SK-N-MC (cell line): ENCODE measurements around the gene KDM5C.

Source experiments
- DNase-seq: peaks from one replicate; pipeline ENCODE4 v3.0.0-alpha.2; 2011; ENCODE audit warnings: low read depth, low spot score
- H3K27ac ChIP-seq: fragments of 200-600 bp; sonication (generic); 2 replicates; pipeline ENCODE4 v1.5.1; 2016; ENCODE audit warnings: mixed run types
- H3K36me3 ChIP-seq: fragments of 200-600 bp; sonication (generic); 2 replicates; pipeline ENCODE4 v1.6.1; 2017; ENCODE audit warnings: antibody characterized with exemption, low read length, mixed read lengths; ENCODE audit not compliant: insufficient read depth
- H3K4me3 ChIP-seq: fragments of 200-600 bp; sonication (generic); 2 replicates; pipeline ENCODE4 v1.5.1; 2016
- H3K9ac ChIP-seq: fragments of 200-600 bp; sonication (generic); 2 replicates; pipeline ENCODE4 v1.8.0; 2017; ENCODE audit warnings: mixed run types, mixed read lengths; ENCODE audit not compliant: insufficient read length
- H3K9me3 ChIP-seq: fragments of 200-600 bp; sonication (generic); 2 replicates; pipeline ENCODE4 v1.6.1; 2017; ENCODE audit warnings: low read depth, mild to moderate bottlenecking, antibody characterized with exemption, low read length, moderate library complexity, mixed read lengths
- EZH2 ChIP-seq: fragments of 200-600 bp; sonication (generic); IDR thresholded peaks from one replicate; pipeline ENCODE4 v1.6.1; 2017; ENCODE audit warnings: antibody characterized with exemption
- FOXP2 ChIP-seq: optimal IDR thresholded peaks from 2 replicates; pipeline ENCODE3; 2011; ENCODE audit warnings: mild to moderate bottlenecking, moderate library complexity; ENCODE audit not compliant: insufficient read depth; ENCODE audit errors: extremely low read length, control extremely low read depth
- POLR2AphosphoS5 ChIP-seq: IDR thresholded peaks from 2 replicates; pipeline ENCODE4 v1.6.1; 2012; ENCODE audit warnings: mild to moderate bottlenecking, low read depth, low read length, borderline replicate concordance

Gene KDM5C

GRCh38 chrX:53241558-53241957 is 16.6 kb upstream of the KDM5C start:
- no peak for DNase-seq
- TF ChIP-seq EZH2 = no peak
- TF ChIP-seq POLR2AphosphoS5 = no peak
- TF ChIP-seq FOXP2 = no peak
- H3K9ac ChIP-seq = no peak overlapping the region
- no peaks in the 10 kb centered on the region for H3K36me3 ChIP-seq
- no peak overlapping the region for H3K27ac ChIP-seq
- no peak overlapping the region for H3K4me3 ChIP-seq
- H3K9me3 ChIP-seq = no peaks in the 10 kb centered on the region

- no peak for DNase-seq
- no peaks in the 10 kb centered on the region for H3K9me3 ChIP-seq
- no peak overlapping the region for H3K4me3 ChIP-seq
- no peaks in the 10 kb centered on the region for H3K36me3 ChIP-seq
- no peak overlapping the region for H3K9ac ChIP-seq
- no peak overlapping the region for H3K27ac ChIP-seq
- no peak for TF ChIP-seq EZH2
- TF ChIP-seq FOXP2 = no peak
- no peak for TF ChIP-seq POLR2AphosphoS5
Observed at GRCh38 chrX:53239474-53239873, 14.5 kb upstream of the KDM5C start.

GRCh38 chrX:53237056-53237455 is 12.0 kb upstream of the KDM5C start:
- Histone ChIP-seq H3K27ac (no peak overlapping the region), H3K36me3 (no peaks in the 10 kb centered on the region), H3K9ac (no peak overlapping the region), H3K4me3 (no peak overlapping the region), H3K9me3 (no peaks in the 10 kb centered on the region)
- TF ChIP-seq EZH2 (no peak), POLR2AphosphoS5 (no peak), FOXP2 (no peak)
- DNase-seq = no peak

- no peak overlapping the region for H3K4me3 ChIP-seq
- no peak for DNase-seq
- no peak overlapping the region for H3K9ac ChIP-seq
- no peaks in the 10 kb centered on the region for H3K36me3 ChIP-seq
- no peak for TF ChIP-seq POLR2AphosphoS5
- no peak for TF ChIP-seq FOXP2
- no peak for TF ChIP-seq EZH2
- H3K9me3 ChIP-seq = no peaks in the 10 kb centered on the region
- H3K27ac ChIP-seq = no peak overlapping the region
Observed at GRCh38 chrX:53236025-53236679, 11.1 kb upstream of the KDM5C start.

GRCh38 chrX:53235566-53235965 is 10.6 kb upstream of the KDM5C start:
- H3K27ac ChIP-seq = no peak overlapping the region
- no peak for DNase-seq
- no peak overlapping the region for H3K4me3 ChIP-seq
- H3K9ac ChIP-seq = no peak overlapping the region
- TF ChIP-seq EZH2 = no peak
- no peak for TF ChIP-seq FOXP2
- TF ChIP-seq POLR2AphosphoS5 = no peak
- H3K9me3 ChIP-seq = no peaks in the 10 kb centered on the region
- no peaks in the 10 kb centered on the region for H3K36me3 ChIP-seq

- Histone ChIP-seq H3K36me3 (no peaks in the 10 kb centered on the region), H3K9ac (no peak overlapping the region), H3K27ac (no peak overlapping the region), H3K9me3 (no peaks in the 10 kb centered on the region), H3K4me3 (no peak overlapping the region)
- DNase-seq = no peak
- TF ChIP-seq POLR2AphosphoS5 = no peak
- TF ChIP-seq EZH2 = no peak
- TF ChIP-seq FOXP2 = no peak
Observed at GRCh38 chrX:53234484-53234883, 9.5 kb upstream of the KDM5C start.

GRCh38 chrX:53233536-53233935 is 8.5 kb upstream of the KDM5C start:
- H3K27ac ChIP-seq = no peak overlapping the region
- H3K36me3 ChIP-seq = no peaks in the 10 kb centered on the region
- no peaks in the 10 kb centered on the region for H3K9me3 ChIP-seq
- H3K4me3 ChIP-seq = no peak overlapping the region
- no peak for DNase-seq
- TF ChIP-seq EZH2 (no peak), POLR2AphosphoS5 (no peak), FOXP2 (no peak)
- no peak overlapping the region for H3K9ac ChIP-seq

GRCh38 chrX:53230116-53230515 is 5.1 kb upstream of the KDM5C start:
- Histone ChIP-seq H3K9ac (no peak overlapping the region), H3K36me3 (no peaks in the 10 kb centered on the region), H3K4me3 (no peak overlapping the region), H3K9me3 (no peaks in the 10 kb centered on the region), H3K27ac (no peak overlapping the region)
- no peak for DNase-seq
- TF ChIP-seq FOXP2 = no peak
- TF ChIP-seq POLR2AphosphoS5 = no peak
- no peak for TF ChIP-seq EZH2

- Histone ChIP-seq H3K36me3 (0 out of 2 replicates have a peak, but pooled peaks cover 6% of the 10 kb centered on the region), H3K27ac (no peak overlapping the region), H3K9me3 (no peaks in the 10 kb centered on the region), H3K4me3 (no peak overlapping the region), H3K9ac (no peak overlapping the region)
- no peak for TF ChIP-seq POLR2AphosphoS5
- DNase-seq = no peak
Observed at GRCh38 chrX:53227224-53227765, 2.3 kb upstream of the KDM5C start.
